HG02852 (cell line): Measurements from ENCODE around the gene SLC16A7.
"Not testable (repeated sequence)": the region's sequence is repeated elsewhere in the genome, so short reads cannot be mapped to it uniquely, and the experiment has no call there.

Source experiments
- ATAC-seq: cut with Tn5 transposase; IDR thresholded peaks from one replicate; pipeline ENCODE4 v1.9.1; 2021; ENCODE audit warnings: mild to moderate bottlenecking, moderate library complexity; ENCODE audit not compliant: unreplicated experiment

Gene SLC16A7

DNA sequence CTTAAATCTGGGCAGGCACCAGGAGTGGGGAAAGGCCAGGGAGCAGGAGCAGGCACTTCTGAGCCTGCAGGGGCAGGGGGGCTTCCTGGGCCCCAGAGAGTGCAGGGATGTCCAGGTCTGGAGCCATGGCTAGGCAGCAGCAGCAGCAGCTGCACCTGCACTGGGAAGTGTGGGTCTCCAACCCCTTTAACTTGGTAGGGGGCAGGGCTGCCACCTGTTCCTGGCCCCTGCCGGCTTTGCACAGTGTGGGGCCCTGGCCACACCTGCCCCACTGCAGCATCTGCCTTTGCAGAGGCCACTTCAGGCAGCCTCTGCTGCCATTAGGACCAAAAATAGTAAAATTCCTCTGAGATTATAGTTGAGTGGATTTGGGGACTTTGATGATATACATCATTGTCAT, 138.5 kb downstream of the SLC16A7 start:
- no peak for ATAC-seq

GRCh38 chr12:59735231-59735630, 139.4 kb downstream of the SLC16A7 start:
- no peak for ATAC-seq

GRCh38 chr12:59736359-59736758, 140.5 kb downstream of the SLC16A7 start:
- no peak for ATAC-seq

- ATAC-seq: no peak
Observed at GRCh38 chr12:59736786-59737185, 141.0 kb downstream of the SLC16A7 start.

DNA sequence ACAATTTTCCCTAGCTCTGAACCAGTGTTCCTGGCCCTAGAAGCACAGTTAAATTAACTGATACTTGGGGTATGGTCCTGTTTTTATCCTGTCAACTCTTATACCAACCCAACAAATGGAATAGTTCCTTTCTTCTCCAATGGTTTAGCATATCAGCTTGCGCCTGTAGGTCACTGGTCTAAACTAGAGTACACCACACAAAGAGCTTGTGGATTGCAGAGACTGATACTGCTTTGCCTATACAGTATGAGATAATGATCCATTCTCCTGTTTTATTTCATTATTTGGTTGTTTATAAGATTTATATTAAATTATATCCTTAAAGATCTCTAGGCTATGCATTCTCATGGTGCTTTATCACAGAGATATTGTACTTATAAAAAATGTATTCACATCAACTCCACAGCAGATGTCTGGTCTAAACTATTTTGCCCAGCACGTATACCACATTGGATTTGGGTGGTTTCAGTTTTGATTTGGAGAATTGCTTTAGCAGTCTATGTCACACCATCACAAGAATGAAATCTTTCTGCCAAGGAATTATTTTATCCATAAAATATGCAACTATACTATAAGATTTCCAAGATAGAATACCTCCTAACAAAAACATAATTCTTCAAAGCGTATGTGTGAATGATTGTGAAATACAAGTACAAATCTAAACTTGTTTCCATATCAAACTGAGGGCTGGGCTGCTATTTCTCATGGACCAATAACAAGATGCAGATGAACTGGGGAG, 142.1 kb downstream of the SLC16A7 start:
- ATAC-seq: no peak

DNA sequence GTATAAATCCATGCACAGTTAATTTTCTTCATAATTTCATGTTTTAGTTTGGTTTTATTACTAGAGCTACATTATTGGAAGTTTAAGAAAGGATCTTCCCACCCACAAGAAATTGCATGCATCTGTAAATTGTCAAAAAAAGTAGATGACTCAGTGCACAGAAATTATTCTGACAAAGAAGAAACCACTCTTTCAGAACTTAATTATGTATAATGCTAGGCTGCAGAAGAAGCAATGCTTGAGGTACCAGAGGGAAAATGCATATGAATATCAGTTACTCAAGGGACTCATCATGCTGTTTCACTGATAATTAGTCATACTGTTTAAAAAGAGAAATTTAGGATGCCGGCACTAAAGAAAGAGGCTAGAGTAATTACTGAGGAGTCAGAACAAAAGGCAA, 147.0 kb downstream of the SLC16A7 start:
- no peak for ATAC-seq

GRCh38 chr12:59744564-59744963, 148.7 kb downstream of the SLC16A7 start:
- no peak for ATAC-seq

- not testable (repeated sequence) for ATAC-seq
Observed at GRCh38 chr12:59751091-59751490, 155.3 kb downstream of the SLC16A7 start.

DNA sequence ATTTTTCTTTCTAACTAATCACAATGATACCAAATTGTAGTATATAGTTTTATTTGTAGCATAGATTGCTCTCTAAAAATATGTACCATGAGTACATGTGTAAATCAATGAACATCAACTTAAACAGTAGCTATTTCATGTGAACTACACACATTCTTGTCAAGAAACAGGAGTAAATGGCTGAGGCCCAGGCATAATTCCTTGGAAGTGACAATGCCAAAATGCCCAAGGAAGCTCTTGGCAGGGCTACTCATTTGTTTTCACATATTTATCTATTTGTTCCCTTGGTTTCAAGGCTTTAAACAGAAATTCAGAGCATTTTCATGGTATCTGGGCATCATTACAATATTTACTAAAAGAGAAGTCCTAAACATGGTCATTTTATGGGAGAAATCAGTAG, 165.7 kb downstream of the SLC16A7 start:
- ATAC-seq: no peak

- ATAC-seq: no peak
Observed at GRCh38 chr12:59763835-59764234, 168.0 kb downstream of the SLC16A7 start.

- ATAC-seq: no peak
Observed at GRCh38 chr12:59768031-59768430, 172.2 kb downstream of the SLC16A7 start.

DNA sequence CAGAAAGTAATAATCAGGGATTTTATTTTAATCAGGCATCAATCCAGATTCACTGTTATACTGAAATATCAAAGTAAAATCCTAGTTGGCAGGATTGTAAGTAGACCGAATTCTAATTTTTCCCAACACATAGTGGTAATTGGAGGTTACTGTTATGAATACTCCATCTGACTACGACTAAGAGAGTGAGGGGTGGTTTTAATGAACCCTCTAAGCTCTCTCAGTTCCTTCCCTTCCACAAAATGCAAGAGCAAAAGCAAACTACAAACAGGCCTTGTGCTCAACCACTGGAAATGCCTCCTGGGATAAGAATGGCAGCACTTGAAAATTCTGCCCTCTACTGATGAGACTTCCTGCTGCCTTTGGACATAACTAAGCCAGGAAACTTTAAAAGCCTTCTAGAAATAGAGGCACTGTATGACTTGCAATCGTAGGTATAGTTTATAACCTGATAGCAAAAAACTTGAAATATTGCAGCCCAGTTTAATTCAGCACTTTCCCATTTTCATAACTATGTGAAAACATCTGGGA, 184.8 kb downstream of the SLC16A7 start:
- no peak for ATAC-seq

DNA sequence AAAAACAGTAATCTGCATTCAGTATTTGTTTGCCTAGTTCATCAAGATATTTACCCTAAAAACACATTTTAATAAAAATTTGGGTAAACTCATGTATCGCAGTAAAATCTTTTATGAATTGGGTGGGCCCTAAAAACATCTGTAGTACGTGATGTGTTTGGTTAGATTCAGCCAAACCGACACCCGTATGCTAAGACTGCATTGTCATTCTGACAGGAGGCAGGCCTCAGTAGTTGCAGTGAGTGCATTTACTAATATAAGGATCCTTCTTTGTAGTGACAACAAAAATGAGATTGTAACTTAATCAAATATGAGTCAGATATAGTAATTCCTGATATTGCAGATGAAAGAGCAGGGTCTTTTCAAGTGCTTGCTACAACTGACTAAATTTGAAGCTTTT, 191.8 kb downstream of the SLC16A7 start:
- ATAC-seq: no peak

DNA sequence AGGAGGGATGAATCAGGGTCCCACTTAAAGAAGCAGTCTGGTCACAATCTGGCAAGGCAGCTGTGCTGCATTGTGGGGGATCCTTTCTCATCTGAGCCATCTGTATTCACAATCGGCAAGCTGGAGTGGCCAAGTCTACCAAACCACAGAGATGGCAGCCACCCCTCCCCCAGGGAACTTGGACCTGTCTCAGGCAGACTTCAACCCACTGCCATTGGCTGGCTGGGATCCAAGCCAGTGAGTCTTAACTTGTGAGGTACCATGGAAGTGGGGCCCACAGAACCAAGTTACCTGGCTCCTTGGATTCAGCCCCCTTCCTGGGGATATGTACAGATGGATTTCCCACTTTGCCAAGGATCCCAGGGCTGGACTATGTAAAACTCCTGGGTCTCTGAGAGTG, 196.8 kb downstream of the SLC16A7 start:
- ATAC-seq: no peak

GRCh38 chr12:59803735-59804134, 207.9 kb downstream of the SLC16A7 start:
- no peak for ATAC-seq

DNA sequence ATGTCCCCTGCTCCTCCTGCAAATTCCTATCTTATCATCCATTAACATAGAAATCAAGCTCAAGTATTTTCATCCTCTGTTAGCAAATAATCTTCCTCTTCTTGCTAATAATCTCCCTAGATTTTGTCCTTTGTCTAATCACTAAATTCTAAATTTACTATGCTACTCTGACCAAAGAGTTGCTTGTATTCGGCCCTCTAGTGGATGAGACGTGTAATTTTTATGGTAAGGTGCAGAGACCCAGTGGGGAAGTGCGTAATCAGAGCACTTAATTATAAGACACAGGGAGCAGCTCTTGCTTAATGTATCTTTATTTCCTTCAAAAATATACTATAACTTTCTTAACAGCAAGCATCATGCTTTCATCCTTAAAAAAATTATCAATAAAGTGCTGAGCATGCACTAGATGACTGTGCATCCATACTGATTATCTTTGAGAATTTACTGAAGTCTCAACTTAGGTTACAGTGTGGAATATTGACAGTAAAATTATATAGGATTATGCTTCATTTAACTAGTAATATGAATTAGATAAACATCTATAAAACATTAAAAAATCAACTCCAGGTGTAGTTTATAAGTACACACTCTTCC, 212.6 kb downstream of the SLC16A7 start:
- ATAC-seq: peak; percentile 83

GRCh38 chr12:59811991-59812390, 216.2 kb downstream of the SLC16A7 start:
- ATAC-seq: no peak

- no peak for ATAC-seq
Observed at GRCh38 chr12:59812716-59813115, 216.9 kb downstream of the SLC16A7 start.

GRCh38 chr12:59820594-59821011, 224.8 kb downstream of the SLC16A7 start:
- no peak for ATAC-seq

- ATAC-seq: no peak
Observed at GRCh38 chr12:59823567-59823966, 227.7 kb downstream of the SLC16A7 start.

GRCh38 chr12:59827767-59828166, 231.9 kb downstream of the SLC16A7 start:
- ATAC-seq: no peak

DNA sequence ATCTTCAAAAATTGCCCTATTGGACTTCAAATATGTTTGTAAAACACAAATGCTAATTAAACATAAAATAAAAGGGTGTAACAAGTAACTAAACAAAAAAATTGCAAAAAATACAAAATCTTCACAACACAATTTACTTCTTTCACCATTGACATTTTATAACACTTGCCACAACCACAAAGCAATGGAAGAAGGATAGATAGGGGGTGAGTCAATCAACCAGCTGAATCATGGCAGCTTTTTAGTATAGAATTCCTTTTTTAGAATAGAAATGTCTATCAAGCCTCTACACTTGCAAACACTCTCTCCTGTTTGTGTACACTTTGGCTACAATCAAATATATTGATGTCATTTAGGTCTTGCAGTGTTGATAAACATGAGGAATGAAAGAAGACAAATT, 232.7 kb downstream of the SLC16A7 start:
- no peak for ATAC-seq
